HEK293T (cell line): Measurements from ENCODE around the gene LMTK2.

Experiments
- ARNT ChIP-seq: fragments of 450-650 bp; IDR thresholded peaks from 2 replicates; pipeline ENCODE4 v1.6.1; 2017; ENCODE audit warnings: mild to moderate bottlenecking
- BHLHE40 ChIP-seq: fragments of 450-650 bp; IDR thresholded peaks from 2 replicates; pipeline ENCODE4 v1.6.1; 2016; ENCODE audit warnings: mild to moderate bottlenecking, moderate library complexity, borderline replicate concordance
- ELF4 ChIP-seq: fragments of 450-650 bp; IDR thresholded peaks from 2 replicates; pipeline ENCODE4 v1.6.1; 2017; ENCODE audit warnings: antibody characterized with exemption
- FOXA1 ChIP-seq: fragments of 450-650 bp; IDR thresholded peaks from 2 replicates; pipeline ENCODE4 v1.6.1; 2016; ENCODE audit warnings: mild to moderate bottlenecking
- L3MBTL2 ChIP-seq: fragments of 450-650 bp; conservative IDR thresholded peaks from 2 replicates; pipeline ENCODE4 v1.6.1; 2016; ENCODE audit warnings: mild to moderate bottlenecking
- LEF1 ChIP-seq: fragments of 450-650 bp; IDR thresholded peaks from 2 replicates; pipeline ENCODE4 v1.6.1; 2017; ENCODE audit warnings: mild to moderate bottlenecking, borderline replicate concordance
- NFRKB ChIP-seq: fragments of 450-650 bp; IDR thresholded peaks from 2 replicates; pipeline ENCODE4 v1.6.1; 2016; ENCODE audit warnings: mild to moderate bottlenecking, moderate library complexity
- SP1 ChIP-seq: fragments of 450-650 bp; IDR thresholded peaks from 2 replicates; pipeline ENCODE4 v1.6.1; 2017
- SUZ12 ChIP-seq: fragments of 450-650 bp; IDR thresholded peaks from 2 replicates; pipeline ENCODE4 v1.6.1; 2016; ENCODE audit warnings: mild to moderate bottlenecking
- ZNF384 ChIP-seq: fragments of 450-650 bp; IDR thresholded peaks from 2 replicates; pipeline ENCODE4 v1.6.1; 2016

- TF ChIP-seq SP1 (no peak), ELF4 (no peak), L3MBTL2 (no peak), BHLHE40 (no peak), ARNT (no peak), FOXA1 (no peak), NFRKB (no peak), ZNF384 (no peak), LEF1 (no peak), SUZ12 (no peak)
Measured at GRCh38 chr7:98135984-98136383, 29.3 kb downstream of the LMTK2 start.
